ENCODE measurements around the gene SMAGP.

DNA sequence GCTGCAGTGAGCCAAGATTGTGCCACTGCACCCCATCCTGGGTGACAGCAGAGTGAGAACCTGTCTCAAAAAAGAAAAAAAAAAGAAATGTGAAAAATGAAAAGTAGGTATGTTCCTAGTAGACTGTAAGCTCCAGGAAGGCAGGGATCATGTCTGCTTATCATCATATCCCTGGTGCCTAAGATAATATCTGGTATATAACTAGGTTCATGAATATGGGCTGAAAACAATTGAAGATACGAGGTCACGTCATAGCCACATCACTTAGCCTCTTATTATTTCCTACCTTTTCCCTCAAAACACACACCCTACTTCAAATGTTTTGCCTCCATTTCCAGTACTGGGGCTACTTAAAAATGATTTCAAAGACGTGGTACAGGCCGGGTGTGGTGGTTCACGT lies 55.3 kb downstream of the SMAGP start:
- TF ChIP-seq, protein P1, sequence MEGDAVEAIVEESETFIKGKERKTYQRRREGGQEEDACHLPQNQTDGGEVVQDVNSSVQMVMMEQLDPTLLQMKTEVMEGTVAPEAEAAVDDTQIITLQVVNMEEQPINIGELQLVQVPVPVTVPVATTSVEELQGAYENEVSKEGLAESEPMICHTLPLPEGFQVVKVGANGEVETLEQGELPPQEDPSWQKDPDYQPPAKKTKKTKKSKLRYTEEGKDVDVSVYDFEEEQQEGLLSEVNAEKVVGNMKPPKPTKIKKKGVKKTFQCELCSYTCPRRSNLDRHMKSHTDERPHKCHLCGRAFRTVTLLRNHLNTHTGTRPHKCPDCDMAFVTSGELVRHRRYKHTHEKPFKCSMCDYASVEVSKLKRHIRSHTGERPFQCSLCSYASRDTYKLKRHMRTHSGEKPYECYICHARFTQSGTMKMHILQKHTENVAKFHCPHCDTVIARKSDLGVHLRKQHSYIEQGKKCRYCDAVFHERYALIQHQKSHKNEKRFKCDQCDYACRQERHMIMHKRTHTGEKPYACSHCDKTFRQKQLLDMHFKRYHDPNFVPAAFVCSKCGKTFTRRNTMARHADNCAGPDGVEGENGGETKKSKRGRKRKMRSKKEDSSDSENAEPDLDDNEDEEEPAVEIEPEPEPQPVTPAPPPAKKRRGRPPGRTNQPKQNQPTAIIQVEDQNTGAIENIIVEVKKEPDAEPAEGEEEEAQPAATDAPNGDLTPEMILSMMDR (IDR thresholded peaks at IDR 0.05), result no peak
- TF ChIP-seq POLR2A (IDR thresholded peaks at IDR 0.05), result no peak

Data from suprapubic skin (tissue), 3 donors.